ENCODE measurements around the gene FRYL.

DNA sequence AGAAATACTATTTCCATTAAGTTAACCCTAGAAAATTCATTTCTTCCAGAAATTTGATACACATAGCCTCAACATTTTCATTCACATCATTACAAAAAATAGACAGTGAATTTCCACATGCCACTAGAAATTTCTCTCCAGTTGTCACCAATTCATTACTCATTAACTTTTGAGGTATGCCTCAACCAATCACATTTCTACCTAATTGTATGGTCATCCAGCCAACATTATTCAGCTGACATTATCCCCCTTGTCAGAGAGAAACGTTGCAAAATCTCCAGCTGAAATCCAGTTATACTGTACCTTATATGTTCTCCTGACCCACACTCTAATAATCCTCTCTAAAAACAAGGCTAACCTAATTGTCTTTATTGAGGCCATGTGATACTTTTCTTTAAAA, 24.8 kb downstream of the FRYL start:
- TF ChIP-seq, protein P1, sequence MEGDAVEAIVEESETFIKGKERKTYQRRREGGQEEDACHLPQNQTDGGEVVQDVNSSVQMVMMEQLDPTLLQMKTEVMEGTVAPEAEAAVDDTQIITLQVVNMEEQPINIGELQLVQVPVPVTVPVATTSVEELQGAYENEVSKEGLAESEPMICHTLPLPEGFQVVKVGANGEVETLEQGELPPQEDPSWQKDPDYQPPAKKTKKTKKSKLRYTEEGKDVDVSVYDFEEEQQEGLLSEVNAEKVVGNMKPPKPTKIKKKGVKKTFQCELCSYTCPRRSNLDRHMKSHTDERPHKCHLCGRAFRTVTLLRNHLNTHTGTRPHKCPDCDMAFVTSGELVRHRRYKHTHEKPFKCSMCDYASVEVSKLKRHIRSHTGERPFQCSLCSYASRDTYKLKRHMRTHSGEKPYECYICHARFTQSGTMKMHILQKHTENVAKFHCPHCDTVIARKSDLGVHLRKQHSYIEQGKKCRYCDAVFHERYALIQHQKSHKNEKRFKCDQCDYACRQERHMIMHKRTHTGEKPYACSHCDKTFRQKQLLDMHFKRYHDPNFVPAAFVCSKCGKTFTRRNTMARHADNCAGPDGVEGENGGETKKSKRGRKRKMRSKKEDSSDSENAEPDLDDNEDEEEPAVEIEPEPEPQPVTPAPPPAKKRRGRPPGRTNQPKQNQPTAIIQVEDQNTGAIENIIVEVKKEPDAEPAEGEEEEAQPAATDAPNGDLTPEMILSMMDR (IDR thresholded peaks at IDR 0.05), result no peak
- TF ChIP-seq POLR2A (IDR thresholded peaks at IDR 0.05), result no peak
